HK-2 (cell line): ENCODE data around the gene CAMK2G.

Experiments used
- DNase-seq: peaks from one replicate; pipeline ENCODE4 v3.0.0-alpha.2; 2018; ENCODE audit not compliant: unreplicated experiment

The CAMK2G gene

GRCh38 chr10:73879296-73880173, 5.2 kb upstream of the CAMK2G start:
- DNase-seq, result peak; percentile 88

GRCh38 chr10:73878365-73878764, 4.0 kb upstream of the CAMK2G start:
- no peak for DNase-seq

GRCh38 chr10:73877533-73878160, 3.3 kb upstream of the CAMK2G start:
- DNase-seq, result no peak

DNA sequence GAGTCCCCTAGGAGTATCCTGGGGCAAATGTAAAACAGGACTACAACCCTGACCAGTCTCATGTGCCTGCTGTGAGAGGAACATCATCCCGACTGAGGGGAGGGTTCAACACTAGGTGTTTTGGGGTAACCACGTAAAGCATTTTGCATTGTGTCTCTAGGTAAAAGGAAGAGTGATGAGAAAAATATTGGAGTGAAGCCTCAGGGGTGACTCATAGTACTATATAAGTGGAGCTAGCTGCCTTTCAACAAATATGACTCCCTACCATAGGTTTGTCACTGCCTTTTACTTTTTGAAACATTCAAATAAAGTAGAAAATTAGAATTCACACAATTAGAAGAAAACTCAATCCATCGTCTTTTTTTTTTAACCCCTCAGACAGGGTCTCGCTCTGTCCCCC, 2.6 kb upstream of the CAMK2G start:
- DNase-seq, result no peak

- DNase-seq, result no peak
Measured at GRCh38 chr10:73876566-73876965, 2.2 kb upstream of the CAMK2G start.

DNA sequence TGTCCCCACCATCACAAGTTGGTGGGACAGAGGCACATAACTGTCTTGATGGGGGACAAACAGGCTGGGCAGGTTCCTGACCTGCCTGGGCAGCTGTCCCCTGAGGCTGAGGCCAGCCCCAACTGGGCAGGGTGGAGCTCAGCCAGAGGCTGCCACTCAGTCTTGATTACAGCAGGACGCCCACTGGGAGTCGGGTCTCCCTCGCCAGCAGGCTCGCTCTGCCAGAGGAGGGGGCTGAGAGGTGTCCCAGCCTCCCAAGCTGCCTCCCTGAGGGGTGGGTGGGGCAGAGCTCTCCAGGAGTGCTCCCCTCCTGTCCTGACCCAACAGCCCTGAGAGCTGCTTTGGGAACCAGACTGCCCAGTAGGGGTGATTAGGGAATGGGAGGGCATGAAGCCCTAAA, 1.8 kb upstream of the CAMK2G start:
- no peak for DNase-seq

- no peak for DNase-seq
Measured at GRCh38 chr10:73875139-73875475, 752 bp upstream of the CAMK2G start.

DNA sequence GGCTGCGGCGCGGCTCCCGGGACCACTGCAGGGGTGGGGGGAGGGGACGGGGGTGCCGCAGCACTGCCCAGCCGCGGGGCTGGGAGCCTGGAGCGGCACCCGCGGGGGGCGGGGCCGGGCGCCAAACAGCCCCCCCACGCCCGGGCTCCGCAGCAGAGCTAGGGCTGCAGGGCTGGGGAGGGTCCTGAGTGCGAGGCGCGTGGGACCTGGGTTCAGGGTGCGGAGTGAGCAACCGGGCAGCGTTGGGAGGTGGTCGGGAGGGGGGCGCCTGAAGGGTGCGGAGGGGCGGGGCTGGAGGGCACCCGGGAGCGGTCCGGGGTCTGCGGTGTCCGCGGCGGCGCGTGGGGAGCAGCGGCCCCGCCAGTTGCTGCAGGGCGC, 528 bp downstream of the CAMK2G start:
- DNase-seq, result no peak

GRCh38 chr10:73873142-73873837, 1.1 kb downstream of the CAMK2G start:
- no peak for DNase-seq

- no peak for DNase-seq
Measured at GRCh38 chr10:73872190-73872710, 2.1 kb downstream of the CAMK2G start.

- no peak for DNase-seq
Measured at GRCh38 chr10:73871295-73872189, 2.8 kb downstream of the CAMK2G start.

- no peak for DNase-seq
Measured at GRCh38 chr10:73868655-73869195, 5.6 kb downstream of the CAMK2G start.

DNA sequence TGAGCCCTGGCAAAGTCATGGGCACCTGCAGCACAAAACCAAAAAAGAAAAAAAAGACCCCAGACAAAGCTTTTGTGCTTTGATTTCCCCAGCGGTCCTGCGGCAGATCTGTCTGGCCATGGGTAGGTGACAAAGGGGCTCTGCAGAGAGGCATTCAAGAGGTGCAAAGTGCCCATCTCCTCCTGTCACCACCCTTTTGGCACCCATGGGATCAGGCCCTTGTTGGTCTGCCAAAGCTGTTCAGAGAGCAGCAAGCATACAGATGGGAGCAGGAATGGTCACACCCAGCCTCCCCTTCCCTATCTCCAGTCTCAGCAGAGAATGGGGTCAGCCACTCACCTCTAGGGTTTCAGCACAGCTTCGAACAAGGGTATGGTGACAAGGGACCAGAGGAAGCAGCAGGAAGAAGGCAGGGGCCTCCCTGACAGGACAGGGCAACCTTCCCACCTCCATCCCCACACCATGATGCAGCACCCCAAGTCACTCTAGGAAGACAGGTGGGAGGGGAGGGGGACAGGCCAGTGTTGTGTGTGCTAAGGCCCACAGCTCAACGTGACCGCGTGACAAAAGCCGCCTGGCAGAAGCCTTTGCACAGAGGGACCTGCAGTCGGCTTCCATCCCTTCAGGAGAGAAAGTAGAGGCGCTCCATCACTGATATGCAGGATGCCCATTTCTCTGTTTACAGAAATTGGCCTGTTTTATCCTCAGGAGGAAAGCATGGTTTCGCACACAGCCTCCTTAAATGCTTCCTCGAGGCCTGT, 6.3 kb downstream of the CAMK2G start:
- no peak for DNase-seq

DNA sequence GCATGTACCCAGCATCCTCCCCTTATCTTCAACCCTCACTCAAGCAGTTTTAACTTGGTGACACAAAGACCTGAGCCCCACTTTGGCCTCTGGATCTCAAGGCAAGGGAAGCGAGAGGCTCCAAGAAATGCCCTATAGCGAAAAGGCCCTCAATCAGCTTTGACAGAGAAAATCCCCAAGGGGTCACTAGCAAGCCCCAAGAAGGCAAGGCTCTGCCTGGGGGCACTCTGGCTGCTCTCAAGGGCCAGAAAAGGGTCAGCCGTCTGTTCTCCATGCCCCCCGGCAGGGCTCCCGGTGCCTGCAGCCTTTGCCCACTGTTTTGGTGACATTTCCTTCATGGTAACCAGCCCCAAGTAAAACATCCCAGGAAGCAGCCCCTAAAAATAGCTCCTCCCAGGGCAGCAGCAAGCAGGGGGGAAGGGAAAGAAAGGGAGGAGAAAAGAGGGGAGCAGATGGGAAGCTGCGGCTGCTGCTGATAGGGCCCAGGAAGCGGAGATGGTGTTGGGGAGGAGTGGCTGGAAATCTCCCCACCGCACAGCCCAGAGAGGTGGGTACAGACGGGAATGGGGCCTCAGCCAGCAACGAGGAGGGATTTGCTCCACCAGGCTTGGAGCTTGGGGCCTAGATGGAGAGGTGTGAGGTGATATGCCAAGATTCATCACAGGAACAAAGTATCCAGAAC, 7.1 kb downstream of the CAMK2G start:
- no peak for DNase-seq

DNA sequence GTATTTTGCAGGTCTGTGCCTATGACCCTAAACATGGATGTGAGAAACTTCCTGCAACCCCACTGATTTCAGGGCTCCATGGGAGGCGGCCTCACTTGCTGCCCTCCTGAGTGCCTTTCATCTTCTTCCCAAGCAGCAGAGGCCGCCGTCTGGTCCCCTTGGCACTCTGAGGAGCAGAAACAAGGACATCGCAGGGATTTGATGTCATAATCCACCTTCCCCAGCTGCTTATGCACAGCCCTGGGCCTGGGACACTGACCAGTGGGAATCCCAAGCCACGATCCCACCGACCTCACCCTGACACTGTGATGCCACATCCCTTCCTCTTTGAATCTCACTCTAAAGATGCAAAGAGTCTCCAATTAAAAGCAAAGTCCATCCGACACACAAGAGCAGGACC, 7.7 kb downstream of the CAMK2G start:
- no peak for DNase-seq

GRCh38 chr10:73865459-73866442, 8.6 kb downstream of the CAMK2G start:
- no peak for DNase-seq

GRCh38 chr10:73865107-73865458, 9.3 kb downstream of the CAMK2G start:
- no peak for DNase-seq

DNA sequence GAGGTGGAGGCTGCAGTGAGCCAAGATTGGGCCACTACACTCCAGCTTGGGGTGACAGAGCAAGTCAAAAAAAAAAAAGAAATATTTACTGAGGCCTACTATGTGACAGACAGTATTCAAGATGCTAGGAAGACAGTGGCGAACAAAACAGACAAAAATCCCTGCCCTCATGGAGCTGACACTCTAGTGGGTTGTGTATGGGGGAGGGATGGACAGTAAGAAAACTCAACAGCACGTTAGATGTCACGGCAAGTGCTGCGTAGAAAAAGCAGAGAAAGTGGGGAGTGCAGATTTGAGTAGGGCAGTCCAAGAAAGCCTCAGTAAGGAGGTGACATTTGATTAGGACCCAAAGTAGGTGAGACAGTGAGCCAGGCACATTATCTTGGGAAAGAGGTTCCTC, 10.1 kb downstream of the CAMK2G start:
- DNase-seq, result no peak
